HG02840 (cell line): Measurements from ENCODE around the gene GJD3.
A peak's percentile ranks its signal among the peaks of the same experiment; 100 is the strongest.

Experiments used
- ATAC-seq: cut with Tn5 transposase; IDR thresholded peaks from one replicate; pipeline ENCODE4 v1.9.1; 2021; ENCODE audit warnings: mild to moderate bottlenecking, moderate library complexity, moderate number of reproducible peaks; ENCODE audit not compliant: unreplicated experiment, low FRiP score

The GJD3 gene

GRCh38 chr17:40326832-40327199 is 37.7 kb downstream of the GJD3 start:
- no peak for ATAC-seq

GRCh38 chr17:40326014-40326831 is 38.3 kb downstream of the GJD3 start:
- no peak for ATAC-seq

- ATAC-seq: no peak
Measured at GRCh38 chr17:40325156-40326013, 39.2 kb downstream of the GJD3 start.

- no peak for ATAC-seq
Measured at GRCh38 chr17:40323391-40324381, 40.9 kb downstream of the GJD3 start.

GRCh38 chr17:40322358-40323315 is 41.9 kb downstream of the GJD3 start:
- peak; percentile 38 for ATAC-seq

- no peak for ATAC-seq
Measured at GRCh38 chr17:40321961-40322357, 42.6 kb downstream of the GJD3 start.

GRCh38 chr17:40321524-40321929 is 43.0 kb downstream of the GJD3 start:
- ATAC-seq: no peak

- ATAC-seq: no peak
Measured at GRCh38 chr17:40320756-40321523, 43.6 kb downstream of the GJD3 start.

GRCh38 chr17:40319651-40320540 is 44.6 kb downstream of the GJD3 start:
- ATAC-seq: no peak

- ATAC-seq: no peak
Measured at GRCh38 chr17:40318830-40319391, 45.6 kb downstream of the GJD3 start.

GRCh38 chr17:40317880-40318829 is 46.4 kb downstream of the GJD3 start:
- ATAC-seq: peak; percentile 56

GRCh38 chr17:40317345-40317873 is 47.1 kb downstream of the GJD3 start:
- no peak for ATAC-seq

- no peak for ATAC-seq
Measured at GRCh38 chr17:40316571-40317344, 47.8 kb downstream of the GJD3 start.

- no peak for ATAC-seq
Measured at GRCh38 chr17:40315678-40316570, 48.6 kb downstream of the GJD3 start.
